ENCODE results near the gene NADK.
A peak's percentile ranks its signal among the peaks of the same experiment; 100 is the strongest.

NADK gene

DNA sequence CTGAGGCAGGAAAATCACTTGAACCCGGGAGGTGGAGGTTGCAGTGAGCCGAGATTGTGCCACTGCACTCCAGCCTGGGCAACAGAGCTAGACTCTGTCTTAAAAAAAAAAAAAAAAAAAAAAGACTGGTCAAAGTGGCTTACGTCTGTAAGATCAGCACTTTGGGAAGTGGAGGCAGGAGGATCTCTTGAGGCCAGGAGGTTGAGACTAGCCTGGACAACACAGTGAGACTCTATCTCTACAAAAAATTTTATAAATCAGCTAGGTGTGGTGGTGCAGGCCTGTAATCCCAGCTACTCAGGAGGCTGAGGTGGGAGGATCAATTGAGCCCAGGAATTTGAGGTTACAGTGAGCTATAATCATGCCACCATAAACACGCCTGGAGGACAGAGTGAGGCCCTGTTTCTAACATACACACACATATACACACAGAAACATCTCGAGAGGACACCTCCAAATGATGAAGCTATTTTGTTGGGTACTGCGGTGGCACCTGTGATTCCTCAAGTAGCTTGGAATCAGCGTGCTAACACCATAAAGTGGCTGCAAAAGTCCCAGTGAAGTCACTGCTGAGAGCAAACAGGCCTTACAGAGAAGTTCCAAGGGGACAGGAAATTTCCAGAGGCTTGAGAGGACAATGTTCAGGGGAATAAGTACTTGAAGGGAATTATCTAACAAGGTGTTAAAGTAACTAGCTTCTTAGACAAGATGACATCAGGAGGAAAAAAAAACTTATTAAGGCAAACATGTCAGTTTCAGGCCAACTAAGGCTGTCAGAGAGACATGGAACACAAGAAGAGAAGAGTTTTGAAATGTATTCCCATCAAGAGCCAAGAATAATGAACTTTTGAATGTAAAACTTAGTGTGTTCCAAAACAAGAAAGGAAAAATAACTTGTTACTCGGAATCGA is 1.3 kb downstream of the NADK start:
- H3K4me3 ChIP-seq (ENCODE audit: control insufficient read depth in 1 of 7, extremely low read depth in 1 of 7, insufficient read depth in 4 of 7, low read depth in 2 of 7, low read length in 6 of 7): peak overlapping the region in 5 of 7 experiments; percentile 71 to 88 (median 85)

DNA sequence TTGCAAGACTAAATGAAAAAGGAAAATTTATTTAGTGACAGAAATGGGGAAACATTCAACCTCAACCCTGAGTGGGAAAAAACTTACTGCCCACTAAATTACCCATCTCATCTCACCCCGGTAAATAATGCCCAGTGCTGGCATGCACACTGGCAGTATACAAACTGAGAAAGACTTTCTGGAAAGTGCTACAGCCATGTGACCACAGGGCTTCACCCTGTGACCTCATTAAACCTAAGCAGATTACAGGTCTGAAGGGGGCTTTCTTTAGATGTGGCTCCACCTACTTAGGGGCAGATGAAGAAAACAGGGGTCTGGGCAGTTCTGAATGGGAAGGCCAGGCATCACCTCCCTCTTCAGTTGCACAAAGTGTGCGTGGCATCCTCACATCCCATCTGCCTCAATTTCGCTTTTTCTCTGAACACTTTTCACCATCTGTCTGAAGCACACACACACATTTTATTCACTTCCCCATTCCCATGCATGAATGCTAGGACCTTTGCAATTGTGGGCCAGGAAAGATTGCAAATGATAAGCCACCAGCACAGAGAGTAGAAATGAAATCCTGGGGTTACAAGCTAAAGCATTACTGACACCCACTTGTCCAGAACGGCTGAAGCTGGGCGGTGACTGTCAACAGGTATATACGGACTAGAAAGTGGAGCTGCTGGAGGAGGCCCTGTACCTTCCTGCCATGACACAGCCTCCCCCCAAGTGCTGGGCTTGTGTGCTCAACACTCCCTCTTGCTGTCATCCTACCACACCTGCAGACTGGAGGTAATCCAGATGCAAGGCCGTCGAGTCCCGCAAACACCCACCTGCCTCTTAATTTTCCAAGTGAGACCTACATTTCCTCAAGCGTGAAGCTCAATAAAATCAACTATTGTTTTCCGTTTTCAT is 2.7 kb downstream of the NADK start:
- POLR2A ChIA-PET: interaction anchor here (0.5 to 0.9 kb wide), 3 partner anchors 8 to 110 kb away, joined by 3 to 7 read pairs (median 6); no protein-coding TSS in a partner anchor
- Histone ChIP-seq H3K4me3 (ENCODE audit: control insufficient read depth in 1 of 7, extremely low read depth in 1 of 7, insufficient read depth in 4 of 7, low read depth in 2 of 7, low read length in 6 of 7) (peak overlapping the region in 1 of 7 experiments; percentile 20), H3K27ac (ENCODE audit: insufficient read depth in 1 of 2, low read depth in 1 of 2, low read length in 2 of 2, poor library complexity in 1 of 2, severe bottlenecking in 2 of 2) (peak overlapping the region in 1 of 2 experiments; percentile 19), H3K27me3 (replicated peaks in 2 of 5; ENCODE audit: control insufficient read depth in 4 of 5, insufficient read depth in 5 of 5, low read length in 4 of 5) (no peaks in the 10 kb centered on the region), H3K36me3 (ENCODE audit: control insufficient read depth in 4 of 4, insufficient read depth in 4 of 4, low read length in 3 of 4) (peaks cover 6 to 15% (median 11%) of the 10 kb centered on the region in 4 experiments), H3K9me3 (ENCODE audit: control extremely low read depth in 1 of 5, control insufficient read depth in 4 of 5, insufficient read depth in 2 of 5, low read depth in 1 of 5, low read length in 4 of 5) (peaks cover 0 to 5% (median 2%) of the 10 kb centered on the region in 5 experiments), H3K4me1 (ENCODE audit: control extremely low read depth in 1 of 4, control insufficient read depth in 4 of 4, insufficient read depth in 4 of 4, low read length in 3 of 4) (peaks cover 16 to 59% (median 45%) of the 10 kb centered on the region in 4 experiments)
- WGBS (ENCODE audit: insufficient coverage): 82% methylated on average over 10 of the region's 11 CpGs
- CTCF ChIA-PET: interaction anchor here (2.8 kb wide), 1 partner anchor 9 kb away, joined by 18 read pairs; no protein-coding TSS in a partner anchor
- peak; percentile 29 to 70 (median 64) for DNase-seq

More for the DNA sequence above, 1.3 kb downstream of the NADK start:
- DNase-seq: no peak
- Histone ChIP-seq H3K36me3 (ENCODE audit: control insufficient read depth in 4 of 4, insufficient read depth in 4 of 4, low read length in 3 of 4) (peaks cover 2 to 8% (median 5%) of the 10 kb centered on the region in 4 experiments), H3K9me3 (ENCODE audit: control extremely low read depth in 1 of 5, control insufficient read depth in 4 of 5, insufficient read depth in 2 of 5, low read depth in 1 of 5, low read length in 4 of 5) (no peaks in the 10 kb centered on the region), H3K27ac (ENCODE audit: insufficient read depth in 1 of 2, low read depth in 1 of 2, low read length in 2 of 2, poor library complexity in 1 of 2, severe bottlenecking in 2 of 2) (peak overlapping the region in 1 of 2 experiments; percentile 77), H3K4me1 (ENCODE audit: control extremely low read depth in 1 of 4, control insufficient read depth in 4 of 4, insufficient read depth in 4 of 4, low read length in 3 of 4) (peaks cover 16 to 72% (median 58%) of the 10 kb centered on the region in 4 experiments), H3K27me3 (replicated peaks in 2 of 5; ENCODE audit: control insufficient read depth in 4 of 5, insufficient read depth in 5 of 5, low read length in 4 of 5) (no peaks in the 10 kb centered on the region)
- CTCF ChIA-PET: interaction anchor here (0.7 to 2.8 kb wide), 4 partner anchors 9 to 14 kb away, joined by 3 to 18 read pairs (median 3); no protein-coding TSS in a partner anchor
- 74% methylated on average over 5 of the region's 9 CpGs for WGBS (ENCODE audit: insufficient coverage)
- POLR2A ChIA-PET: interaction anchor here (0.9 kb wide), 1 partner anchor 9 kb away, joined by 6 read pairs; no protein-coding TSS in a partner anchor

- no peak for DNase-seq
- ChIA-PET CTCF (no interaction called here), POLR2A (no interaction called here)
- H3K4me1 ChIP-seq (ENCODE audit: control extremely low read depth in 1 of 4, control insufficient read depth in 4 of 4, insufficient read depth in 4 of 4, low read length in 3 of 4): peaks cover 12 to 42% (median 28%) of the 10 kb centered on the region in 4 experiments
- H3K9me3 ChIP-seq (ENCODE audit: control extremely low read depth in 1 of 5, control insufficient read depth in 4 of 5, insufficient read depth in 2 of 5, low read depth in 1 of 5, low read length in 4 of 5): peaks cover 0 to 8% (median 3%) of the 10 kb centered on the region in 5 experiments
- H3K4me3 ChIP-seq (ENCODE audit: control insufficient read depth in 1 of 7, extremely low read depth in 1 of 7, insufficient read depth in 4 of 7, low read depth in 2 of 7, low read length in 6 of 7): no peak overlapping the region
- H3K36me3 ChIP-seq (ENCODE audit: control insufficient read depth in 4 of 4, insufficient read depth in 4 of 4, low read length in 3 of 4): peaks cover 8 to 21% (median 14%) of the 10 kb centered on the region in 4 experiments
- WGBS (ENCODE audit: insufficient coverage): 89% methylated on average over 3 of the region's 4 CpGs
- no peak overlapping the region for H3K27ac ChIP-seq (ENCODE audit: insufficient read depth in 1 of 2, low read depth in 1 of 2, low read length in 2 of 2, poor library complexity in 1 of 2, severe bottlenecking in 2 of 2)
- no peaks in the 10 kb centered on the region for H3K27me3 ChIP-seq (replicated peaks in 2 of 5; ENCODE audit: control insufficient read depth in 4 of 5, insufficient read depth in 5 of 5, low read length in 4 of 5)
Measured at GRCh38 chr1:1773874-1774273, 4.4 kb downstream of the NADK start.

GRCh38 chr1:1771096-1771495 is 7.2 kb downstream of the NADK start:
- peak in 1 of 3 donors; percentile 13 for DNase-seq
- ChIA-PET CTCF (no interaction called here), POLR2A (no interaction called here)
- WGBS (ENCODE audit: insufficient coverage): 100% methylated on average over 3 of the region's 3 CpGs
- H3K9me3 ChIP-seq (ENCODE audit: control extremely low read depth in 1 of 5, control insufficient read depth in 4 of 5, insufficient read depth in 2 of 5, low read depth in 1 of 5, low read length in 4 of 5): peaks cover 0 to 8% (median 5%) of the 10 kb centered on the region in 5 experiments
- H3K27ac ChIP-seq (ENCODE audit: insufficient read depth in 1 of 2, low read depth in 1 of 2, low read length in 2 of 2, poor library complexity in 1 of 2, severe bottlenecking in 2 of 2): no peak overlapping the region
- H3K36me3 ChIP-seq (ENCODE audit: control insufficient read depth in 4 of 4, insufficient read depth in 4 of 4, low read length in 3 of 4): peaks cover 15 to 37% (median 30%) of the 10 kb centered on the region in 4 experiments
- peaks cover 4 to 18% (median 9%) of the 10 kb centered on the region in 4 experiments for H3K4me1 ChIP-seq (ENCODE audit: control extremely low read depth in 1 of 4, control insufficient read depth in 4 of 4, insufficient read depth in 4 of 4, low read length in 3 of 4)
- H3K27me3 ChIP-seq (replicated peaks in 2 of 5; ENCODE audit: control insufficient read depth in 4 of 5, insufficient read depth in 5 of 5, low read length in 4 of 5): no peaks in the 10 kb centered on the region
- peak overlapping the region in 1 of 7 experiments; percentile 2 for H3K4me3 ChIP-seq (ENCODE audit: control insufficient read depth in 1 of 7, extremely low read depth in 1 of 7, insufficient read depth in 4 of 7, low read depth in 2 of 7, low read length in 6 of 7)

DNA sequence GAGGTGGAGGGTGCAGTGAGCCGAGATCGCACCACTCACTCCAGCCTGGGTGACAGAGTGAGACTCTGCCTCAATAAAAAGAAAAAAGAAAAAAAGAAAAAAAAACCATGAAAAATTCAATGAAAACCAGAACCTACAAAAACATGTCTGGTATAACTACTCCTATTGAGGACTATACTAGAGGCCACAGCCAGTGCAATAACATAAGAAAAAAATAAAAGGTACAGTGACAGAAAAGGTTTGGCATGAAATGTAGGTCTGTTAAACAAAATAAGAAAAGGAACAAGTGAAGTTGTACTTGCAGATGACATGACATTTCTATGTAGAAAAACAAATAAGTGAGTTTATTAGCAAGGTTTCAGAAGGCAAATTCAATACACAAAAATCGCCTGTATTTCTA is 8.2 kb downstream of the NADK start:
- H3K27me3 ChIP-seq (replicated peaks in 2 of 5; ENCODE audit: control insufficient read depth in 4 of 5, insufficient read depth in 5 of 5, low read length in 4 of 5): no peaks in the 10 kb centered on the region
- H3K36me3 ChIP-seq (ENCODE audit: control insufficient read depth in 4 of 4, insufficient read depth in 4 of 4, low read length in 3 of 4): peaks cover 15 to 38% (median 30%) of the 10 kb centered on the region in 4 experiments
- POLR2A ChIA-PET: no interaction called here
- H3K9me3 ChIP-seq (ENCODE audit: control extremely low read depth in 1 of 5, control insufficient read depth in 4 of 5, insufficient read depth in 2 of 5, low read depth in 1 of 5, low read length in 4 of 5): peaks cover 0 to 8% (median 5%) of the 10 kb centered on the region in 5 experiments
- H3K27ac ChIP-seq (ENCODE audit: insufficient read depth in 1 of 2, low read depth in 1 of 2, low read length in 2 of 2, poor library complexity in 1 of 2, severe bottlenecking in 2 of 2): no peak overlapping the region
- CTCF ChIA-PET: interaction anchor here (0.6 to 2.2 kb wide), 2 partner anchors 10 to 27 kb away, joined by 3 to 8 read pairs; no protein-coding TSS in a partner anchor
- H3K4me3 ChIP-seq (ENCODE audit: control insufficient read depth in 1 of 7, extremely low read depth in 1 of 7, insufficient read depth in 4 of 7, low read depth in 2 of 7, low read length in 6 of 7): no peak overlapping the region
- WGBS (ENCODE audit: insufficient coverage): no CpG with 5 or more reads among the region's 3 CpGs
- peaks cover 0 to 8% (median under 1%) of the 10 kb centered on the region in 4 experiments for H3K4me1 ChIP-seq (ENCODE audit: control extremely low read depth in 1 of 4, control insufficient read depth in 4 of 4, insufficient read depth in 4 of 4, low read length in 3 of 4)
- peak in 1 of 3 donors; percentile 13 for DNase-seq

DNA sequence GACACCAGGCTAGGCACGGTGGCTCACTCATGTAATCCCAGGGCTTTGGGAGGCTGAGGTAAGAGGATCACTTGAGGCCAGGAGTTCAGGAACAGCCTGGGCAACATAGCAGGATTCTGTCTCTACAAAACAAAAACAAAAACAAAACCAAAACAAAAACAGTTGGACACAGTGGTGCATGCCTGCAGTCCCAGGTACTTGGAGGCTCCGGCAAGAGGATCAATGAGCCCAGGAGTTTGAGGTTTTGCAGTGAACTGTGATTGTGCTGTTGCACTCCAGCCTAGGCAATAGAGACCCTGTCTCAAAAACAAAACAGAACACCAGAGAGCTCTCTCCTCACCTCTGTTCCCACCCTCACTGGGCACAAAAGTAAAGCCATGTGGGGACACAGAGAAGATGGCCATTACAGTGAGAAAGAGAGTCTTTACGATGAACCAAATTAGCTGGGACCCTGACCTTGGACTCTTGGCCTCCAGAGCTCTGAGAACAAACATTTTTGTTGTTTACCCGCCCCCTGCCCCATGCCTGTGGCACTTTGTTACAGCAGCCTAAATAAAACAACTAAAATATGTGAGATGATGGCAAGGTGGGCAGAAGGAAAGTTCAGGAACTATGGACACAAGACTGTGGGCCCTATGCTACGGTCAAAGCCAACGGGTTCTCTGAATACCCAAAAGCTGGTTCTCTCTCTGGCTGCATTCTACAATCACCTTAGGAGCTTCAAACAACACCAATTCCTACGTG is 9.8 kb downstream of the NADK start:
- Histone ChIP-seq H3K4me3 (ENCODE audit: control insufficient read depth in 1 of 7, extremely low read depth in 1 of 7, insufficient read depth in 4 of 7, low read depth in 2 of 7, low read length in 6 of 7) (no peak overlapping the region), H3K4me1 (ENCODE audit: control extremely low read depth in 1 of 4, control insufficient read depth in 4 of 4, insufficient read depth in 4 of 4, low read length in 3 of 4) (no peaks in the 10 kb centered on the region), H3K27ac (ENCODE audit: insufficient read depth in 1 of 2, low read depth in 1 of 2, low read length in 2 of 2, poor library complexity in 1 of 2, severe bottlenecking in 2 of 2) (no peak overlapping the region), H3K9me3 (ENCODE audit: control extremely low read depth in 1 of 5, control insufficient read depth in 4 of 5, insufficient read depth in 2 of 5, low read depth in 1 of 5, low read length in 4 of 5) (peaks cover 0 to 8% (median 5%) of the 10 kb centered on the region in 5 experiments), H3K36me3 (ENCODE audit: control insufficient read depth in 4 of 4, insufficient read depth in 4 of 4, low read length in 3 of 4) (peaks cover 20 to 51% (median 39%) of the 10 kb centered on the region in 4 experiments), H3K27me3 (replicated peaks in 2 of 5; ENCODE audit: control insufficient read depth in 4 of 5, insufficient read depth in 5 of 5, low read length in 4 of 5) (no peaks in the 10 kb centered on the region)
- POLR2A ChIA-PET: interaction anchor here (0.7 to 1.0 kb wide), 2 partner anchors 8 to 10 kb away, joined by 3 to 6 read pairs; no protein-coding TSS in a partner anchor
- DNase-seq: no peak
- CTCF ChIA-PET: interaction anchor here (2.2 to 5.3 kb wide), 2 partner anchors 8 to 12 kb away, joined by 8 to 18 read pairs; no protein-coding TSS in a partner anchor
- WGBS (ENCODE audit: insufficient coverage): 97% methylated on average over 4 of the region's 7 CpGs
